Endothelial cell (in vitro differentiated cells): Measurements from ENCODE around the gene DLGAP1. TPM values are rescaled to one million over a fixed set of nuclear protein-coding genes. Genes with fewer than 3 reads are reported as not detected.

Experiments used
- DNase-seq: peaks from one replicate; pipeline ENCODE4 v3.0.0; 2021; ENCODE audit warnings: low spot score
- H3K27ac Mint-ChIP-seq: one replicate; pipeline ENCODE4 v1.8.0; 2021; ENCODE audit warnings: mixed read lengths, inconsistent platforms; ENCODE audit not compliant: unreplicated experiment
- H3K27me3 Mint-ChIP-seq: one replicate; pipeline ENCODE4 v1.8.0; 2021; ENCODE audit warnings: mild to moderate bottlenecking, moderate library complexity, mixed read lengths, inconsistent platforms; ENCODE audit not compliant: unreplicated experiment
- H3K36me3 Mint-ChIP-seq: one replicate; pipeline ENCODE4 v1.8.0; 2021; ENCODE audit warnings: mild to moderate bottlenecking, low read depth, mixed read lengths, inconsistent platforms; ENCODE audit not compliant: unreplicated experiment
- H3K4me1 Mint-ChIP-seq: one replicate; pipeline ENCODE4 v1.8.0; 2021; ENCODE audit warnings: mild to moderate bottlenecking, mixed read lengths, inconsistent platforms; ENCODE audit not compliant: unreplicated experiment
- H3K4me3 Mint-ChIP-seq: one replicate; pipeline ENCODE4 v1.8.0; 2021; ENCODE audit warnings: mild to moderate bottlenecking, mixed read lengths, inconsistent platforms; ENCODE audit not compliant: unreplicated experiment
- H3K9me3 Mint-ChIP-seq: one replicate; pipeline ENCODE4 v1.8.0; 2021; ENCODE audit warnings: mixed read lengths, inconsistent platforms; ENCODE audit not compliant: unreplicated experiment
- total RNA-seq: library from RNA; stranded (reverse); fragmentation: NEBNext Ultra II Directional; extraction: Animal tissue kit (Norgen Biotek cat#: 25700); gene quantifications from one replicate; pipeline ENCODE4 v1.2.1, GENCODE V29; 2021; ENCODE audit not compliant: unreplicated experiment
- TF ChIP-seq, protein P1 (sequence below): fragments of 200-600 bp; sonication (generic); IDR thresholded peaks from one replicate; pipeline ENCODE4 v1.5.0; 2021; ENCODE audit warnings: antibody characterized with exemption; ENCODE audit not compliant: unreplicated experiment

Gene DLGAP1
- total RNA-seq, 1 donor from 2014 or later, result 1.8 TPM

DNA sequence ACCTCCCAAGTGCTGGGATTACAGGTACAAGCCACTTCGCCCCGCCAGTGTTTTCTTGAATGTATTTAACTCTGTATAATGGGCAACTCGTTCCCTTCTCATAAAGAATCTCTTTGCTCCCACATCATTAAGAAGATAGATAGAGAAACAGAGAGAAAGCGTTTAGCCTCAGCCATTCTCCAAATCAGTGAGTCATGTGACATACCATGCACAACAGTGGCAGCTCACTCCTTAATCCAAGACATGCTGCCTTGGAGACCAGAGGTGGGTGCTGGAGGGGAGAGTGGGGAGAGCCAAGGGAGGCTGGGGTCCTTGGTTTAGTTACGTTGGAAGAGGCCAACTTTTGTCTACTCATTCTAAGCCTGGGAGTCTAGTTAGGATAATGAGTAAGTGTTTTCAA lies 950.5 kb downstream of the DLGAP1 start:
- no peaks in the 10 kb centered on the region for H3K9me3 Mint-ChIP-seq
- no peak overlapping the region for H3K27ac Mint-ChIP-seq
- H3K36me3 Mint-ChIP-seq, result no peaks in the 10 kb centered on the region
- no peaks in the 10 kb centered on the region for H3K27me3 Mint-ChIP-seq
- DNase-seq, result no peak
- TF ChIP-seq, protein P1, sequence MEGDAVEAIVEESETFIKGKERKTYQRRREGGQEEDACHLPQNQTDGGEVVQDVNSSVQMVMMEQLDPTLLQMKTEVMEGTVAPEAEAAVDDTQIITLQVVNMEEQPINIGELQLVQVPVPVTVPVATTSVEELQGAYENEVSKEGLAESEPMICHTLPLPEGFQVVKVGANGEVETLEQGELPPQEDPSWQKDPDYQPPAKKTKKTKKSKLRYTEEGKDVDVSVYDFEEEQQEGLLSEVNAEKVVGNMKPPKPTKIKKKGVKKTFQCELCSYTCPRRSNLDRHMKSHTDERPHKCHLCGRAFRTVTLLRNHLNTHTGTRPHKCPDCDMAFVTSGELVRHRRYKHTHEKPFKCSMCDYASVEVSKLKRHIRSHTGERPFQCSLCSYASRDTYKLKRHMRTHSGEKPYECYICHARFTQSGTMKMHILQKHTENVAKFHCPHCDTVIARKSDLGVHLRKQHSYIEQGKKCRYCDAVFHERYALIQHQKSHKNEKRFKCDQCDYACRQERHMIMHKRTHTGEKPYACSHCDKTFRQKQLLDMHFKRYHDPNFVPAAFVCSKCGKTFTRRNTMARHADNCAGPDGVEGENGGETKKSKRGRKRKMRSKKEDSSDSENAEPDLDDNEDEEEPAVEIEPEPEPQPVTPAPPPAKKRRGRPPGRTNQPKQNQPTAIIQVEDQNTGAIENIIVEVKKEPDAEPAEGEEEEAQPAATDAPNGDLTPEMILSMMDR, result no peak
- H3K4me1 Mint-ChIP-seq, result peaks cover 5% of the 10 kb centered on the region
- no peak overlapping the region for H3K4me3 Mint-ChIP-seq

DNA sequence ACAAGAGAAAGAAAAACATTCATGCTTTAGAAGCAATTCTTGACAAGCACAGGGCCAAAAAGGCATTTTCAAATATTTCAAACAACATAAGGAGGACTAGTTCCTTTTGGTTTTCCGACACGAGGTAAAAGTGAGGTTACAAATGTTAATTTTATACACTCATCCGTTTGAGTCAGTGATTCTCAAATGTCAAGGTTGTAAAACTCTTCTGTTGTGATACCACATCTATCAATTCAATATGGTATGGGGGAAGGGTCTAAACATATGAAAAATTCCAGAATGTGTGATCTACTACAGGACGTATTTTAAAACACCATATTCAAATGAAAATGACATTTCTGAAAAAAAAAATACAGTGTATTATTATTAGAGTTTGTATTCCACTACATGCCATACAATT lies 952.5 kb downstream of the DLGAP1 start:
- Mint-ChIP-seq H3K4me3 (no peak overlapping the region), H3K27me3 (peaks cover 3% of the 10 kb centered on the region), H3K27ac (no peak overlapping the region), H3K36me3 (no peaks in the 10 kb centered on the region), H3K4me1 (peaks cover 12% of the 10 kb centered on the region), H3K9me3 (no peaks in the 10 kb centered on the region)
- TF ChIP-seq, protein P1, result no peak
- no peak for DNase-seq

DNA sequence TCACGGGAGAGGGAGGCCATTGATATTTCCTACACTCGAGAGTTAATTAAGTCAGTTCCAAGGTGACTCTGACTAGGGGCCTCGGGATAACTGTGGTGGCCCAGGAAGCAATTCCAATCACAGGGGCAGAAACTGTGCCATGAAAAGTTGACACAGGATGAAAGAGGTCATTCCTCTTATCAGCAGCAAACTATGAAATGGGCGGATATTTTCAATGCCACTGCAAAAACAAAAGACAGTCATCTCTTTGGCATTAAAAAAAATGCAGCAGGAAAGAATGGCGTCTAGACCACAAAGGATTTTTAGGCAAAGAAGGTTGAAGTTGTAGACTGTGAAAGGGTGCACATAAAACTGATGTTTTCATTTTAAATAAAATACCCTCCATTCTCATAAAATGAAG lies 955.1 kb downstream of the DLGAP1 start:
- H3K4me1 Mint-ChIP-seq, result peaks cover 12% of the 10 kb centered on the region
- no peaks in the 10 kb centered on the region for H3K36me3 Mint-ChIP-seq
- DNase-seq, result no peak
- no peak overlapping the region for H3K27ac Mint-ChIP-seq
- peaks cover 3% of the 10 kb centered on the region for H3K27me3 Mint-ChIP-seq
- TF ChIP-seq, protein P1, result no peak
- H3K4me3 Mint-ChIP-seq, result no peak overlapping the region
- H3K9me3 Mint-ChIP-seq, result no peaks in the 10 kb centered on the region

DNA sequence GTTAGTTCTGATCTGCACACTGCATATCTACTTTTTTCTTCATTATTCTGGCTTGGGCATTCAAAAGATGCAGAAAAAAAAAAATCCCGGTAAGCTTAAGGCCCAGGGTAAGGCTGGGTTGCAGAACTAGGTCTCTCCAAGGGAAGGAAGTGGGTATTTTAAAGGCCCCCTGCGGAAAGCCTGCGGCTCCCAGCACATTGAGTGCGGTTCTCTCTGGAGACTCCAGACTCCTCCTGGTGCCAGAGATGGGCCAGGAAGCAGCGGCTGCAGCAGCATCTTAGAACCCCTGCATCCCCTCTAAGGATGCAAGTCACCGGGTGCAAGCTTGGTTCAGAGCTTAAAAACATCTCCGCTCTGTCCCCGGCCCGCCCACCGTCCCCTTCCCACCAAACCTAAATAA lies 955.6 kb downstream of the DLGAP1 start:
- H3K4me1 Mint-ChIP-seq, result peaks cover 12% of the 10 kb centered on the region
- TF ChIP-seq, protein P1, result no peak
- peaks cover 3% of the 10 kb centered on the region for H3K27me3 Mint-ChIP-seq
- no peak overlapping the region for H3K27ac Mint-ChIP-seq
- H3K4me3 Mint-ChIP-seq, result peak overlapping the region; percentile 83
- no peaks in the 10 kb centered on the region for H3K36me3 Mint-ChIP-seq
- peak; percentile 18 for DNase-seq
- no peaks in the 10 kb centered on the region for H3K9me3 Mint-ChIP-seq

DNA sequence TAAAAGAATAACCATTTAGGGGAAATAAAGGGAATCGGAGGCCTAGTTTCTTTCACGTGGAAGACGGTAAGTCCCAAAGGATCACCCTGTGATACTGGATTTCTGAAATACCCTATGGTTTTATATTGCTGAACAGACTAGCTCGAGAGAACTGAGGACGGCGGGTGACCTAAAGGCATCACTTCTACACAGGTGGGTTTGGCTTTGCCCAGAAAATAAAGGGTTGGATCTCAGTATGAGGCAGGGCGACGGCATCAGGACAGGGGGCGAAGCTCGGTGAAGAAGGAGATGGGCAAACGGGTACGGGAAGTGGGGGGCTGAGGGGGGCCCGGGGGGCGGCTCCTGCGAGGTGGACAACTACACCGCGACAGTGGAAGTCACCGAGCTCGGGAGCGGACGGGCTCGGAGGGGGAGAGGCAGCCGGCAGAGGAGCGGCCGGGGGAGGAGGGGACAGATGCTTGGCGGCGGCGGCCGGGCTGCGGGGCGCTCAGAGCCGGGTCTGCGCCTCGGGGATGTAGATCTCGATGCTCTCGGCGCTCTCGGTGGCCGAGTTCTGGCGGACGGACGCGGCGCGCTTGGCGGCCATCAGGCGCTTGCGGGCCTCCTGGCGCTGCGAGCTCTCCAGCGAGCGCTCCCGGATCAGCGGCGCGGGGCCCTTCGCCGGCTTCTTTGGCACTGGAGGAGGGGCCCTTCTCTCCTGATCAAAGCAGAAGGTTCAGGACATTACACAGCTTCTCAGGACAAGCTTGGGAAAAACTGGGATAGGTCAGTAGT lies 956.2 kb downstream of the DLGAP1 start:
- peak overlapping the region; percentile 83 for H3K4me3 Mint-ChIP-seq
- no peaks in the 10 kb centered on the region for H3K36me3 Mint-ChIP-seq
- no peak overlapping the region for H3K27ac Mint-ChIP-seq
- TF ChIP-seq, protein P1, result no peak
- peak; percentile 58 for DNase-seq
- H3K27me3 Mint-ChIP-seq, result peaks cover 3% of the 10 kb centered on the region
- peaks cover 13% of the 10 kb centered on the region for H3K4me1 Mint-ChIP-seq
- no peaks in the 10 kb centered on the region for H3K9me3 Mint-ChIP-seq
